CD4-positive, alpha-beta memory T cell (primary cell): ENCODE data around the gene DNAH3. TPM values are rescaled to one million over a fixed set of nuclear protein-coding genes. Genes with fewer than 3 reads are reported as not detected.

Source experiments
- CTCF ChIA-PET: fragments of 350-600 bp; sonication (Branson Sonifier 250); formaldehyde crosslinking; loops from one replicate; lab custom pipeline; 2021; ENCODE audit warnings: inconsistent platforms; ENCODE audit not compliant: partially characterized antibody; lab: Charles Lee
- POLR2A ChIA-PET: fragments of 350-600 bp; sonication (Branson Sonifier 250); formaldehyde crosslinking; loops from one replicate; lab custom pipeline; 2021; ENCODE audit not compliant: partially characterized antibody; lab: Charles Lee
- DNase-seq, 5 donors: peaks; one replicate each; pipeline versions ENCODE4 v3.0.0 to v3.0.0-alpha.2; 2020 to 2022; ENCODE audit warnings: mixed read lengths in 1 of 5
- H3K27ac ChIP-seq: one replicate; pipeline ENCODE4 v1.7.0; 2013; ENCODE audit warnings: low read depth, low read length
- H3K27me3 ChIP-seq: 2 replicates; pipeline ENCODE4 v1.7.0; 2013; ENCODE audit warnings: mild to moderate bottlenecking, low read length, moderate library complexity; ENCODE audit not compliant: insufficient read depth
- H3K36me3 ChIP-seq: 2 replicates; pipeline ENCODE4 v1.7.0; 2013; ENCODE audit warnings: mild to moderate bottlenecking, low read length, moderate library complexity; ENCODE audit not compliant: insufficient read depth
- H3K4me1 ChIP-seq: 2 replicates; pipeline ENCODE4 v1.7.0; 2013; ENCODE audit warnings: mild to moderate bottlenecking, low read length, moderate library complexity; ENCODE audit not compliant: insufficient read depth
- H3K4me3 ChIP-seq, 2 donors: one replicate each; pipeline ENCODE4 v1.7.0; 2013; ENCODE audit warnings: low read length in 2 of 2, mild to moderate bottlenecking in 1 of 2
- H3K9me3 ChIP-seq, 2 donors: one replicate each; pipeline ENCODE4 v1.7.0; 2013; ENCODE audit warnings: low read length in 2 of 2, control low read depth in 1 of 2; ENCODE audit not compliant: control insufficient read depth in 1 of 2
- H3K27ac Mint-ChIP-seq, 7 donors: one replicate each; pipeline ENCODE4 v1.8.0; 2020 to 2021; ENCODE audit warnings: mixed read lengths in 7 of 7, mild to moderate bottlenecking in 6 of 7, inconsistent platforms in 3 of 7, moderate library complexity in 3 of 7
- H3K27me3 Mint-ChIP-seq, 2 donors: one replicate each; pipeline ENCODE4 v1.8.0; 2020 to 2021; ENCODE audit warnings: mixed read lengths in 2 of 2
- H3K36me3 Mint-ChIP-seq, 2 donors: one replicate each; pipeline ENCODE4 v1.8.0; 2020 to 2021; ENCODE audit warnings: mixed read lengths in 2 of 2, inconsistent platforms in 1 of 2, mild to moderate bottlenecking in 1 of 2
- H3K4me1 Mint-ChIP-seq, 4 donors: one replicate each; pipeline ENCODE4 v1.8.0; 2020 to 2021; ENCODE audit warnings: mixed read lengths in 4 of 4, mild to moderate bottlenecking in 1 of 4
- H3K4me3 Mint-ChIP-seq, 8 donors: one replicate each; pipeline ENCODE4 v1.8.0; 2020 to 2021; ENCODE audit warnings: mixed read lengths in 8 of 8, mild to moderate bottlenecking in 7 of 8, moderate library complexity in 6 of 8, inconsistent platforms in 3 of 8
- H3K9me3 Mint-ChIP-seq, 8 donors: one replicate each; pipeline ENCODE4 v1.8.0; 2020 to 2021; ENCODE audit warnings: mixed read lengths in 8 of 8, mild to moderate bottlenecking in 5 of 8, inconsistent platforms in 3 of 8, moderate library complexity in 1 of 8
- intact Hi-C: fragments of 100-400 bp; cut with micrococcal nuclease; formaldehyde crosslinking; loops from one replicate; pipeline ENCODE4 v1.15.1; 2023
- polyA plus RNA-seq, 2 donors: library from polyadenylated mRNA; unstranded; fragments of 300-500 nt; fragmentation: Illumina TruSeq; gene quantifications; one replicate each; pipeline ENCODE4 v1.2.3, GENCODE V29; 2021
- total RNA-seq, 2 experiments: library from RNA; stranded (reverse); gene quantifications; one replicate each; pipeline ENCODE4 v1.2.3, GENCODE V29; 2021

Gene DNAH3
- total and polyA plus RNA-seq, 4 experiments from 2014 or later, result not detected

DNA sequence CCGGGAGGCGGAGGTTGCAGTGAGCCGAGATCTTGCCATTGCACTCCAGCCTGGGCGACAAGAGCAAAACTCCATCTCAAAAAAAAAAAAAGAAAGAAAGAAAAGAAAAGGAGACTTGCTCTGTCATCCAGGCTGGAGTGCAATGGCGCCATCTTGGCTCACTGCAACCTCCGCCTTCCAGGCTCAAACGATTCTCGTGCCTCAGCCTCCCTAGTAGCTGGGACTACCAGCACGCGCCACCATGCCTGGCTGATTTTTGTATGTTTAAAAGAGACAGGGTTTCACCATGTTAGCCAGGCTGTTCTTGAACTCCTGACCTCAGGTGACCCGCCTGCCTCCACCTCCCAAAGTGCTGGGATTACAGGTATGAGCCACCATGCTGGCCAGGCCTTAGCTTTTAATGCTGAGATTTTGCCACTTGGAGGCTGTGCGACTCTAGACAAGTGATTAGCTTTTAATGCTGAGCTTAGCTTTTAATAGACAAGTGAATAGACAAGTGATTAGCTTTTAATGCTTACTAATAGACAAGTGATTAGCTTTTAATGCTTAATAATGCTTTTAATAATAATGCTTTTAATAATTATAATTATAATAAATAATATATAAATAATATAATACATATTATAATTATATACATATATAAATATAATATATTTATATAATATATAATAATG, 17.4 kb upstream of the DNAH3 start:
- H3K9me3 ChIP-seq, result no peaks in the 10 kb centered on the region
- intact Hi-C loops, result no loop called here

GRCh38 chr16:21167360-21167759, 16.7 kb upstream of the DNAH3 start:
- no peaks in the 10 kb centered on the region for H3K9me3 ChIP-seq
- no peak overlapping the region for H3K4me3 ChIP-seq
- H3K27me3 Mint-ChIP-seq, result no peaks in the 10 kb centered on the region
- ChIA-PET CTCF (interaction anchor here (2.0 kb wide), 1 partner anchor 8 kb away, joined by 8 read pairs; the partner anchor contains the start of gene LDAF1), POLR2A (interaction anchor here (1.5 kb wide), 1 partner anchor 8 kb away, joined by 4 read pairs; the partner anchor contains the start of gene LDAF1)
- peaks cover 4 to 7% (median 5%) of the 10 kb centered on the region in 4 donors for H3K4me1 Mint-ChIP-seq
- no peaks in the 10 kb centered on the region for H3K27me3 ChIP-seq
- intact Hi-C loops, result no loop called here
- H3K9me3 Mint-ChIP-seq, result no peaks in the 10 kb centered on the region
- H3K36me3 Mint-ChIP-seq, result peaks cover 37 to 59% of the 10 kb centered on the region in 2 donors
- DNase-seq, result no peak
- H3K4me3 Mint-ChIP-seq, result no peak overlapping the region
- H3K4me1 ChIP-seq, result no peaks in the 10 kb centered on the region
- no peak overlapping the region for H3K27ac ChIP-seq
- H3K36me3 ChIP-seq, result peaks cover 16% of the 10 kb centered on the region
- H3K27ac Mint-ChIP-seq, result no peak overlapping the region

More for the DNA sequence above, 17.4 kb upstream of the DNAH3 start:
- Mint-ChIP-seq H3K4me1 (peaks cover 0 to 6% (median 2%) of the 10 kb centered on the region in 4 donors), H3K9me3 (no peaks in the 10 kb centered on the region), H3K27ac (no peak overlapping the region), H3K27me3 (no peaks in the 10 kb centered on the region), H3K36me3 (peaks cover 38 to 62% of the 10 kb centered on the region in 2 donors), H3K4me3 (no peak overlapping the region)
- Histone ChIP-seq H3K27me3 (no peaks in the 10 kb centered on the region), H3K4me1 (no peaks in the 10 kb centered on the region), H3K36me3 (peaks cover 18% of the 10 kb centered on the region), H3K4me3 (no peak overlapping the region), H3K27ac (no peak overlapping the region)
- POLR2A ChIA-PET, result interaction anchor here (1.5 kb wide), 1 partner anchor 9 kb away, joined by 4 read pairs; the partner anchor contains the start of gene LDAF1
- CTCF ChIA-PET, result interaction anchor here (0.6 to 2.0 kb wide), 2 partner anchors 9 to 905 kb away, joined by 3 to 8 read pairs; partner anchors contain the start of gene LDAF1
- DNase-seq, result no peak

- H3K9me3 ChIP-seq, result no peaks in the 10 kb centered on the region
- CTCF ChIA-PET, result no interaction called here
- no peak for DNase-seq
- H3K27me3 ChIP-seq, result no peaks in the 10 kb centered on the region
- H3K4me3 ChIP-seq, result no peak overlapping the region
- H3K9me3 Mint-ChIP-seq, result no peaks in the 10 kb centered on the region
- H3K4me3 Mint-ChIP-seq, result no peak overlapping the region
- H3K27me3 Mint-ChIP-seq, result no peaks in the 10 kb centered on the region
- H3K36me3 ChIP-seq, result peaks cover 16% of the 10 kb centered on the region
- H3K27ac Mint-ChIP-seq, result peak overlapping the region in 1 of 7 donors; percentile 44
- H3K27ac ChIP-seq, result no peak overlapping the region
- peaks cover 4 to 12% (median 8%) of the 10 kb centered on the region in 4 donors for H3K4me1 Mint-ChIP-seq
- no peaks in the 10 kb centered on the region for H3K4me1 ChIP-seq
- POLR2A ChIA-PET, result no interaction called here
- peaks cover 38 to 56% of the 10 kb centered on the region in 2 donors for H3K36me3 Mint-ChIP-seq
- intact Hi-C loops, result no loop called here
Observed at GRCh38 chr16:21166561-21166961, 15.9 kb upstream of the DNAH3 start.

GRCh38 chr16:21164521-21165168, 14.0 kb upstream of the DNAH3 start:
- Mint-ChIP-seq H3K4me3 (no peak overlapping the region), H3K9me3 (no peaks in the 10 kb centered on the region), H3K27me3 (no peaks in the 10 kb centered on the region), H3K36me3 (peaks cover 27 to 52% of the 10 kb centered on the region in 2 donors), H3K27ac (peak overlapping the region in 1 of 7 donors; percentile 42), H3K4me1 (peaks cover 8 to 25% (median 11%) of the 10 kb centered on the region in 4 donors)
- Histone ChIP-seq H3K27ac (no peak overlapping the region), H3K27me3 (no peaks in the 10 kb centered on the region), H3K9me3 (no peaks in the 10 kb centered on the region), H3K4me3 (no peak overlapping the region), H3K4me1 (peaks cover 3% of the 10 kb centered on the region), H3K36me3 (peaks cover 6% of the 10 kb centered on the region)
- intact Hi-C loops, result no loop called here
- no peak for DNase-seq
- ChIA-PET POLR2A (no interaction called here), CTCF (no interaction called here)

DNA sequence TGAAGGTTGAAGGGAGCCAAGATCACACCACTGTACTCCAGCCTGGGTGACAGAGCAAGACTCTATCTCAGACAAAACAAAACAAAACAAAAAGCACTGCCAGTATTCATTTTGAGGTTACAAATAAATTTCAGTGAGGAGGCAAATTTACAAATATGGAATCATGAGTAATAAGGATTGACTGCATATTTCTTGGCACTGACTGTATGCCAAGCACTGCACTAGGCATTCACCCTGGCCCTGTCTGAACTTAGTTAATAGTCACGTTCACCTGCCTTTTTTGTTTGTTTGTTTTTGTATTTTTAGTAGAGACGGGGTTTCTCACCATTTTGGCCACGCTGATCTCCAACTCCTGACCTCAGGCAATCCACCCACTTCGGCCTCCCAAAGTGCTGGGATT, 12.9 kb upstream of the DNAH3 start:
- Mint-ChIP-seq H3K36me3 (peaks cover 27 to 52% of the 10 kb centered on the region in 2 donors), H3K4me3 (no peak overlapping the region), H3K4me1 (peaks cover 13 to 35% (median 14%) of the 10 kb centered on the region in 4 donors), H3K27ac (peak overlapping the region in 1 of 7 donors; percentile 0), H3K27me3 (no peaks in the 10 kb centered on the region), H3K9me3 (no peaks in the 10 kb centered on the region)
- CTCF ChIA-PET, result no interaction called here
- intact Hi-C loops, result no loop called here
- no peak overlapping the region for H3K4me3 ChIP-seq
- peaks cover 10% of the 10 kb centered on the region for H3K4me1 ChIP-seq
- H3K9me3 ChIP-seq, result no peaks in the 10 kb centered on the region
- no peak for DNase-seq
- POLR2A ChIA-PET, result no interaction called here
- no peak overlapping the region for H3K27ac ChIP-seq
- H3K36me3 ChIP-seq, result peaks cover 6% of the 10 kb centered on the region
- H3K27me3 ChIP-seq, result no peaks in the 10 kb centered on the region

- Histone ChIP-seq H3K27ac (no peak overlapping the region), H3K9me3 (no peaks in the 10 kb centered on the region), H3K4me1 (peaks cover 16% of the 10 kb centered on the region), H3K4me3 (no peak overlapping the region), H3K36me3 (peaks cover 6% of the 10 kb centered on the region), H3K27me3 (no peaks in the 10 kb centered on the region)
- H3K27me3 Mint-ChIP-seq, result no peaks in the 10 kb centered on the region
- no peak for DNase-seq
- POLR2A ChIA-PET, result no interaction called here
- peaks cover 27 to 52% of the 10 kb centered on the region in 2 donors for H3K36me3 Mint-ChIP-seq
- no peak overlapping the region for H3K27ac Mint-ChIP-seq
- H3K4me3 Mint-ChIP-seq, result no peak overlapping the region
- no peaks in the 10 kb centered on the region for H3K9me3 Mint-ChIP-seq
- CTCF ChIA-PET, result interaction anchor here (0.6 kb wide), 1 partner anchor 392 kb away, joined by 3 read pairs; no protein-coding TSS in a partner anchor
- intact Hi-C loops, result no loop called here
- peaks cover 18 to 44% (median 20%) of the 10 kb centered on the region in 4 donors for H3K4me1 Mint-ChIP-seq
Observed at GRCh38 chr16:21162661-21163151, 12.1 kb upstream of the DNAH3 start.

- no peak overlapping the region for H3K4me3 ChIP-seq
- no peaks in the 10 kb centered on the region for H3K9me3 Mint-ChIP-seq
Observed at GRCh38 chr16:21161211-21161610, 10.6 kb upstream of the DNAH3 start.

More at GRCh38 chr16:21161211-21161610, 10.6 kb upstream of the DNAH3 start:
- DNase-seq, result no peak
- ChIA-PET CTCF (no interaction called here), POLR2A (no interaction called here)
- peaks cover 6% of the 10 kb centered on the region for H3K36me3 ChIP-seq
- H3K9me3 ChIP-seq, result no peaks in the 10 kb centered on the region
- Mint-ChIP-seq H3K4me3 (no peak overlapping the region), H3K4me1 (peaks cover 20 to 51% (median 22%) of the 10 kb centered on the region in 4 donors), H3K36me3 (peaks cover 18 to 42% of the 10 kb centered on the region in 2 donors), H3K27ac (peak overlapping the region in 2 of 7 donors; percentile 1 to 42), H3K27me3 (no peaks in the 10 kb centered on the region)
- no peaks in the 10 kb centered on the region for H3K27me3 ChIP-seq
- intact Hi-C loops, result no loop called here
- peaks cover 17% of the 10 kb centered on the region for H3K4me1 ChIP-seq
- H3K27ac ChIP-seq, result no peak overlapping the region
